Colon (tissue), 2 donors: ENCODE results near the gene BRF1.
"Not testable (repeated sequence)": the region's sequence is repeated elsewhere in the genome, so short reads cannot be mapped to it uniquely, and the experiment has no call there.

Source experiments
- FAIRE-seq: peaks from 2 replicates; lab custom pipeline; 2012; peaks lifted over from hg19 to GRCh38; lab: Jason Lieb, UNC
- donor health status: control.
- donor health status: control.

Gene BRF1

GRCh38 chr14:105315941-105316576, 15.3 kb upstream of the BRF1 start:
- no peak for FAIRE-seq

GRCh38 chr14:105315211-105315721, 14.5 kb upstream of the BRF1 start:
- FAIRE-seq: no peak

GRCh38 chr14:105314287-105315200, 13.7 kb upstream of the BRF1 start, which contains the start of gene PACS2:
Gene PACS2 (plus strand): TSS chr14:105314748. CDS start chr14:105314919, 171 bp downstream.
- FAIRE-seq: no peak

GRCh38 chr14:105313381-105314286, 12.8 kb upstream of the BRF1 start:
- no peak for FAIRE-seq

- FAIRE-seq: no peak
Measured at GRCh38 chr14:105312973-105313372, 12.2 kb upstream of the BRF1 start.

- FAIRE-seq: no peak
Measured at GRCh38 chr14:105311838-105312237, 11.0 kb upstream of the BRF1 start.

- FAIRE-seq: no peak
Measured at GRCh38 chr14:105309371-105309770, 8.6 kb upstream of the BRF1 start.

GRCh38 chr14:105307052-105307727, 6.4 kb upstream of the BRF1 start:
- FAIRE-seq: no peak

GRCh38 chr14:105305791-105306190, 5.0 kb upstream of the BRF1 start:
- no peak for FAIRE-seq

GRCh38 chr14:105305345-105305744, 4.5 kb upstream of the BRF1 start:
- no peak for FAIRE-seq

GRCh38 chr14:105304565-105304964, 3.8 kb upstream of the BRF1 start:
- FAIRE-seq: no peak

- no peak for FAIRE-seq
Measured at GRCh38 chr14:105303949-105304348, 3.1 kb upstream of the BRF1 start.

- not testable (repeated sequence) for FAIRE-seq
Measured at GRCh38 chr14:105301915-105302249, 1.1 kb upstream of the BRF1 start.

- FAIRE-seq: no peak
Measured at GRCh38 chr14:105301103-105301914, 508 bp upstream of the BRF1 start.

GRCh38 chr14:105299654-105300541, 903 bp downstream of the BRF1 start:
- no peak for FAIRE-seq

GRCh38 chr14:105297311-105297710, 3.5 kb downstream of the BRF1 start:
- not testable (repeated sequence) for FAIRE-seq

- no peak for FAIRE-seq
Measured at GRCh38 chr14:105294142-105294597, 6.6 kb downstream of the BRF1 start.

GRCh38 chr14:105292826-105293711, 7.7 kb downstream of the BRF1 start:
- FAIRE-seq: no peak
